Measurements from ENCODE around the gene HCN2.

The HCN2 gene

GRCh38 chr19:617551-618246 is 28.0 kb downstream of the HCN2 start:
- Histone ChIP-seq H3K27me3 (peaks cover 0 to 23% of the 10 kb centered on the region in 2 donors), H3K4me3 (no peak overlapping the region), H3K36me3 (peaks cover 51 to 60% (median 60%) of the 10 kb centered on the region in 3 donors), H3K9me3 (no peaks in the 10 kb centered on the region), H3K4me1 (peaks cover 0 to 7% (median 3%) of the 10 kb centered on the region in 4 donors), H3K27ac (no peak overlapping the region)
- DNase-seq: no peak
- no peak for TF ChIP-seq CTCF (IDR thresholded peaks at IDR 0.05)
- intact Hi-C loops (cut with DNase I; ENCODE audit: low total_unique reads): no loop called here

- H3K9me3 ChIP-seq: no peaks in the 10 kb centered on the region
- H3K4me1 ChIP-seq: peaks cover 0 to 7% (median 3%) of the 10 kb centered on the region in 4 donors
- H3K36me3 ChIP-seq: peaks cover 56 to 66% (median 65%) of the 10 kb centered on the region in 3 donors
- intact Hi-C loops (cut with DNase I; ENCODE audit: low total_unique reads): no loop called here
- no peak overlapping the region for H3K4me3 ChIP-seq
- DNase-seq: no peak
- no peak for TF ChIP-seq CTCF (IDR thresholded peaks at IDR 0.05)
- no peak overlapping the region for H3K27ac ChIP-seq
- peaks cover 0 to 23% of the 10 kb centered on the region in 2 donors for H3K27me3 ChIP-seq
These were observed 28.6 kb downstream of the HCN2 start for GRCh38 chr19:618247-618619.

- H3K27me3 ChIP-seq: peaks cover 0 to 23% of the 10 kb centered on the region in 2 donors
- intact Hi-C loops (cut with DNase I; ENCODE audit: low total_unique reads): no loop called here
- no peak for TF ChIP-seq CTCF (IDR thresholded peaks at IDR 0.05)
These were observed 29.1 kb downstream of the HCN2 start for GRCh38 chr19:618674-619285.

GRCh38 chr19:619286-620002 is 29.8 kb downstream of the HCN2 start:
- no peaks in the 10 kb centered on the region for H3K9me3 ChIP-seq

More at GRCh38 chr19:618674-619285, 29.1 kb downstream of the HCN2 start:
- Histone ChIP-seq H3K27ac (no peak overlapping the region), H3K36me3 (peaks cover 61 to 71% (median 69%) of the 10 kb centered on the region in 3 donors), H3K9me3 (no peaks in the 10 kb centered on the region), H3K4me3 (no peak overlapping the region), H3K4me1 (peaks cover 0 to 7% (median 3%) of the 10 kb centered on the region in 4 donors)
- DNase-seq: no peak

More at GRCh38 chr19:619286-620002, 29.8 kb downstream of the HCN2 start:
- no peak for DNase-seq
- H3K27ac ChIP-seq: no peak overlapping the region
- peaks cover 0 to 7% (median 3%) of the 10 kb centered on the region in 4 donors for H3K4me1 ChIP-seq
- no peak for TF ChIP-seq CTCF (IDR thresholded peaks at IDR 0.05)
- H3K4me3 ChIP-seq: no peak overlapping the region
- peaks cover 65 to 78% (median 72%) of the 10 kb centered on the region in 3 donors for H3K36me3 ChIP-seq
- H3K27me3 ChIP-seq: peaks cover 0 to 23% of the 10 kb centered on the region in 2 donors
- intact Hi-C loops (cut with DNase I; ENCODE audit: low total_unique reads): no loop called here
